Colonic mucosa (tissue), 4 donors: ENCODE data around the gene CEP290. TPM values are rescaled to one million over a fixed set of nuclear protein-coding genes. Genes with fewer than 3 reads are reported as not detected.
A peak's percentile ranks its signal among the peaks of the same experiment; 100 is the strongest.

Experiments used
- DNase-seq: peaks from one replicate; pipeline ENCODE4 v3.0.0-alpha.2; 2020
- H3K27ac ChIP-seq: fragments of 200-600 bp; one replicate; pipeline ENCODE4 v1.8.0; 2021
- H3K27me3 ChIP-seq: fragments of 200-600 bp; one replicate; pipeline ENCODE4 v1.8.0; 2021
- H3K36me3 ChIP-seq: fragments of 200-600 bp; one replicate; pipeline ENCODE4 v1.8.0; 2021
- H3K4me1 ChIP-seq: fragments of 200-600 bp; one replicate; pipeline ENCODE4 v1.8.0; 2021; ENCODE audit warnings: mild to moderate bottlenecking
- H3K4me3 ChIP-seq: fragments of 200-600 bp; one replicate; pipeline ENCODE4 v1.8.0; 2021
- H3K9ac ChIP-seq, 2 donors: one replicate each; pipeline ENCODE4 v1.7.0; 2013; ENCODE audit warnings: control low read depth in 2 of 2, low read depth in 2 of 2, low read length in 2 of 2
- H3K9me3 ChIP-seq: fragments of 200-600 bp; one replicate; pipeline ENCODE4 v1.8.0; 2021
- CTCF ChIP-seq: fragments of 200-600 bp; IDR thresholded peaks from one replicate; pipeline ENCODE4 v1.8.0; 2022; ENCODE audit warnings: antibody characterized with exemption, mild to moderate bottlenecking
- intact Hi-C: fragments of 100-400 bp; cut with DNase I; formaldehyde crosslinking; loops from one replicate; pipeline ENCODE4 v1.14.1; 2022
- total RNA-seq, 2 donors: library from RNA; stranded (reverse); fragmentation: NEBNext Ultra II Directional in 1 of 2; extraction: Animal tissue kit (Norgen Biotek cat#: 25700) in 1 of 2; gene quantifications; one replicate each; pipeline ENCODE4 v1.2.1, GENCODE V29; 2021
- donor health status: healthy.
- donor health status: DM: no; HTN: no; CAD: no.
- donor health status: DM: no; HTN: no; CAD: no.

Gene CEP290
- total RNA-seq, 2 donors from 2014 or later, result 6.8 to 6.9 TPM

- intact Hi-C loops, result loop anchor here (10.0 kb wide), 1 partner anchor 839 kb away; no protein-coding TSS in a partner anchor
- Histone ChIP-seq H3K4me3 (no peak overlapping the region), H3K4me1 (no peaks in the 10 kb centered on the region), H3K36me3 (no peaks in the 10 kb centered on the region), H3K27me3 (no peaks in the 10 kb centered on the region), H3K9ac (no peak overlapping the region), H3K27ac (no peak overlapping the region), H3K9me3 (no peaks in the 10 kb centered on the region)
- no peak for DNase-seq
- no peak for TF ChIP-seq CTCF
Observed at GRCh38 chr12:88156075-88156654, 14.3 kb upstream of the CEP290 start.

DNA sequence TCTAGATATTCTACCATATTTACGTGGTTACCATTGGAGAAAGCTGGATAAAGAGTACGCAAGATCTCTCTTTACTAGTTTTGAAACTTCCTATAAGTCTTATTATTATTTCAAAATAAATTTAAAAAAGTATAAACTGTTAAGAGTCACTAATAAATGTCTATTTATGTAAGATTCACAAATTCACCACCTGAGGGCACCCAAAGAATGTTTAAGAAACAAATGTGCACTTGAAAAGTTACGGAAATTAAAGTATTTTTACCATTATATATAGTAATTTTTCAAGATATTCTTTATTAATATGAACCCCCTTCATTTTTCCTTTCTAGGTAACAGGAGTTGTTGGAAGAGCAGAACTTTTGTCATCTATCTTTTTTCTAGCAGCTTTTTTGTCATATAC lies 12.1 kb upstream of the CEP290 start:
- intact Hi-C loops, result loop anchor here (10.0 kb wide), 1 partner anchor 841 kb away; no protein-coding TSS in a partner anchor
- TF ChIP-seq CTCF, result peak; percentile 20
- no peak overlapping the region for H3K4me3 ChIP-seq
- H3K4me1 ChIP-seq, result no peaks in the 10 kb centered on the region
- no peaks in the 10 kb centered on the region for H3K9me3 ChIP-seq
- no peaks in the 10 kb centered on the region for H3K27me3 ChIP-seq
- no peak overlapping the region for H3K9ac ChIP-seq
- no peak overlapping the region for H3K27ac ChIP-seq
- H3K36me3 ChIP-seq, result no peaks in the 10 kb centered on the region
- no peak for DNase-seq

DNA sequence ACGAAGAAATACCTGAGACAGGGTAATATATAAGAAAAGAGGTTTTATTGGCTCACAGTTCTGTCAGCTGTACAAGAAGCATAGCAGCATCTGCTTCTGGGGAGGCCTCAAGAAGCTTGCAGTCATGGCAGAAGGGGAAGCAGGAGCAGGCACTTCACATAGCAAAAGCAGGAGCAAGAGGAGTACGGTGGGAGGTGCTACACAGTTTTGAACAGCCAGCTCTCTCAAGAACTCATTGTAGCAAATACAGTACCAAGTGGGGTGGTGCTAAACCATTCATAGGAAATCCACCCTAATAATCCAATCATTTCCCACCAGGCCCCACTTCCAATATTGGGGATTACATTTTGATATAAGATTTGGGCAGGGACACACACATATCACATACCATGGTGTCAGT lies 8.2 kb upstream of the CEP290 start:
- no peak for DNase-seq
- H3K4me1 ChIP-seq, result no peaks in the 10 kb centered on the region
- H3K4me3 ChIP-seq, result no peak overlapping the region
- H3K36me3 ChIP-seq, result no peaks in the 10 kb centered on the region
- H3K27ac ChIP-seq, result no peak overlapping the region
- no peak overlapping the region for H3K9ac ChIP-seq
- intact Hi-C loops, result loop anchor here (10.0 kb wide), 1 partner anchor 845 kb away; no protein-coding TSS in a partner anchor
- no peaks in the 10 kb centered on the region for H3K27me3 ChIP-seq
- H3K9me3 ChIP-seq, result no peaks in the 10 kb centered on the region
- TF ChIP-seq CTCF, result no peak

- Histone ChIP-seq H3K4me3 (no peak overlapping the region), H3K9me3 (no peaks in the 10 kb centered on the region), H3K36me3 (no peaks in the 10 kb centered on the region), H3K27ac (no peak overlapping the region), H3K9ac (peak overlapping the region in 1 of 2 donors; percentile 22), H3K4me1 (no peaks in the 10 kb centered on the region), H3K27me3 (no peaks in the 10 kb centered on the region)
- DNase-seq, result no peak
- TF ChIP-seq CTCF, result no peak
- intact Hi-C loops, result loop anchor here (10.0 kb wide), 1 partner anchor 429 kb away; no protein-coding TSS in a partner anchor
Observed at GRCh38 chr12:88145567-88146505, 3.9 kb upstream of the CEP290 start.

GRCh38 chr12:88144546-88145468 lies 2.9 kb upstream of the CEP290 start:
- no peak for DNase-seq
- H3K9ac ChIP-seq, result peak overlapping the region in 1 of 2 donors; percentile 22
- no peaks in the 10 kb centered on the region for H3K36me3 ChIP-seq
- no peak overlapping the region for H3K27ac ChIP-seq
- intact Hi-C loops, result loop anchor here (10.0 kb wide), 1 partner anchor 430 kb away; no protein-coding TSS in a partner anchor
- no peaks in the 10 kb centered on the region for H3K4me1 ChIP-seq
- H3K27me3 ChIP-seq, result no peaks in the 10 kb centered on the region
- no peak for TF ChIP-seq CTCF
- H3K9me3 ChIP-seq, result no peaks in the 10 kb centered on the region
- H3K4me3 ChIP-seq, result no peak overlapping the region
